Superior temporal gyrus (tissue), 1 donor: ENCODE measurements around the gene CACNB1.

Experiments used
- DNase-seq: peaks from one replicate; pipeline ENCODE4 v3.0.0-alpha.2; 2016; ENCODE audit errors: extremely low spot score

Gene CACNB1

GRCh38 chr17:39197380-39198185 is at the start of gene CACNB1:
CACNB1 (minus strand) TSS chr17:39197669; CDS start chr17:39197495, 174 bp downstream.
- DNase-seq, result peak; percentile 55

GRCh38 chr17:39246274-39246673 is 48.8 kb upstream of the CACNB1 start:
- no peak for DNase-seq

GRCh38 chr17:39244600-39245570 is 47.4 kb upstream of the CACNB1 start:
- DNase-seq, result peak; percentile 96

- no peak for DNase-seq
Observed at GRCh38 chr17:39244016-39244599, 46.6 kb upstream of the CACNB1 start.

GRCh38 chr17:39243155-39243554 is 45.7 kb upstream of the CACNB1 start:
- no peak for DNase-seq

GRCh38 chr17:39240631-39241030 is 43.2 kb upstream of the CACNB1 start:
- DNase-seq, result no peak

GRCh38 chr17:39239640-39240314 is 42.3 kb upstream of the CACNB1 start:
- DNase-seq, result no peak

GRCh38 chr17:39238311-39238972 is 41.0 kb upstream of the CACNB1 start:
- DNase-seq, result no peak

GRCh38 chr17:39237586-39237985 is 40.1 kb upstream of the CACNB1 start:
- no peak for DNase-seq

- DNase-seq, result no peak
Observed at GRCh38 chr17:39236981-39237441, 39.5 kb upstream of the CACNB1 start.

GRCh38 chr17:39236450-39236927 is 39.0 kb upstream of the CACNB1 start:
- DNase-seq, result no peak

GRCh38 chr17:39235555-39236449 is 38.3 kb upstream of the CACNB1 start:
- peak; percentile 33 for DNase-seq

- DNase-seq, result no peak
Observed at GRCh38 chr17:39231591-39232551, 34.4 kb upstream of the CACNB1 start.

- no peak for DNase-seq
Observed at GRCh38 chr17:39231091-39231561, 33.7 kb upstream of the CACNB1 start.

GRCh38 chr17:39230361-39230760 is 32.9 kb upstream of the CACNB1 start:
- no peak for DNase-seq

GRCh38 chr17:39229274-39229913 is 31.9 kb upstream of the CACNB1 start:
- DNase-seq, result no peak

GRCh38 chr17:39227364-39227919 is 30.0 kb upstream of the CACNB1 start:
- DNase-seq, result no peak
